T follicular helper cell (primary cell): Measurements from ENCODE around the gene SCAPER.

Experiments used
- DNase-seq: peaks from one replicate; pipeline ENCODE4 v3.0.0-alpha.2; 2020; ENCODE audit warnings: low read depth

Gene SCAPER

GRCh38 chr15:76667943-76668715, 237.0 kb downstream of the SCAPER start:
- no peak for DNase-seq

GRCh38 chr15:76664895-76665294, 240.2 kb downstream of the SCAPER start:
- no peak for DNase-seq

- no peak for DNase-seq
These were observed 240.7 kb downstream of the SCAPER start for GRCh38 chr15:76664411-76664810.

GRCh38 chr15:76663529-76663928, 241.6 kb downstream of the SCAPER start:
- DNase-seq, result no peak

- no peak for DNase-seq
These were observed 256.3 kb downstream of the SCAPER start for GRCh38 chr15:76648732-76649444.

GRCh38 chr15:76647612-76648011, 257.5 kb downstream of the SCAPER start:
- no peak for DNase-seq

GRCh38 chr15:76644646-76645045, 260.5 kb downstream of the SCAPER start:
- no peak for DNase-seq

- no peak for DNase-seq
These were observed 262.5 kb downstream of the SCAPER start for GRCh38 chr15:76642671-76643070.

- no peak for DNase-seq
These were observed 268.0 kb downstream of the SCAPER start for GRCh38 chr15:76637166-76637565.

GRCh38 chr15:76636059-76636458, 269.1 kb downstream of the SCAPER start:
- no peak for DNase-seq

GRCh38 chr15:76626611-76627010, 278.5 kb downstream of the SCAPER start:
- DNase-seq, result no peak

- DNase-seq, result no peak
These were observed 279.9 kb downstream of the SCAPER start for GRCh38 chr15:76625267-76625666.

- DNase-seq, result no peak
These were observed 290.4 kb downstream of the SCAPER start for GRCh38 chr15:76614725-76615124.

GRCh38 chr15:76588811-76589747, 316.1 kb downstream of the SCAPER start:
- no peak for DNase-seq

GRCh38 chr15:76585576-76585897, 319.6 kb downstream of the SCAPER start:
- no peak for DNase-seq

- DNase-seq, result no peak
These were observed 320.1 kb downstream of the SCAPER start for GRCh38 chr15:76584868-76585575.

GRCh38 chr15:76582550-76582949, 322.6 kb downstream of the SCAPER start:
- no peak for DNase-seq

- no peak for DNase-seq
These were observed 327.1 kb downstream of the SCAPER start for GRCh38 chr15:76577879-76578512.

GRCh38 chr15:76576523-76577279, 328.4 kb downstream of the SCAPER start:
- no peak for DNase-seq

GRCh38 chr15:76575679-76576078, 329.5 kb downstream of the SCAPER start:
- no peak for DNase-seq

- DNase-seq, result no peak
These were observed 329.9 kb downstream of the SCAPER start for GRCh38 chr15:76575274-76575673.
